Frontal cortex (tissue), 4 donors: ENCODE measurements around the gene SPARC. TPM values are rescaled to one million over a fixed set of nuclear protein-coding genes. Genes with fewer than 3 reads are reported as not detected.
"Not testable (repeated sequence)": the region's sequence is repeated elsewhere in the genome, so short reads cannot be mapped to it uniquely, and the experiment has no call there.

Experiments used
- DNase-seq, 2 donors: peaks; one replicate each; pipeline ENCODE4 v3.0.0; 2012; ENCODE audit warnings: low spot score in 2 of 2
- FAIRE-seq: peaks from 2 replicates; lab custom pipeline; 2012; peaks lifted over from hg19 to GRCh38; lab: Jason Lieb, UNC
- total RNA-seq: library from RNA; depleted of rRNA; stranded (reverse); fragments of >200 nt; gene quantifications from one replicate; pipeline ENCODE4 v1.2.3, GENCODE V29; 2014
- donor health status: control.
- donor health status: control.
- donor health status: control.

SPARC gene
- total RNA-seq, 1 donor from 2014 or later: 74.6 TPM

DNA sequence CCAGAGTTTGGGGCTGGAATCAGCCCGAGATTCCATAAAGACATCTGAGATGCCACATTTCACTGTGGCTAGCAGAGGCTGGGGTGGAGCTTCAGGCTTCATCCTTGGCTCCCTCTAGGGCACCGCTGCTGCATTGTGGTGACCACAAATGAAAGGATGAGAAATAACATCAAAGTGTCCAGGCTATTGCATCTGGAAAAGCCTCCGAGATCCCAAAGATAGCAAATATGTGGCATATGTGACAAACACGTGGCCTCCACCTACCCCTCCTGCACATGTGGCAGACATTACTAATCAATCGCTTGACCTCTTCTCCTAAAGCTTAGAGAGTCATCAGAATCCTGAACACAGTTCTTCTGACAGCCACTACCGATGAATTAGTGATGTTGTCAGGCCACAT lies 4.5 kb downstream of the SPARC start:
- FAIRE-seq (no peak), DNase-seq (no peak)

DNA sequence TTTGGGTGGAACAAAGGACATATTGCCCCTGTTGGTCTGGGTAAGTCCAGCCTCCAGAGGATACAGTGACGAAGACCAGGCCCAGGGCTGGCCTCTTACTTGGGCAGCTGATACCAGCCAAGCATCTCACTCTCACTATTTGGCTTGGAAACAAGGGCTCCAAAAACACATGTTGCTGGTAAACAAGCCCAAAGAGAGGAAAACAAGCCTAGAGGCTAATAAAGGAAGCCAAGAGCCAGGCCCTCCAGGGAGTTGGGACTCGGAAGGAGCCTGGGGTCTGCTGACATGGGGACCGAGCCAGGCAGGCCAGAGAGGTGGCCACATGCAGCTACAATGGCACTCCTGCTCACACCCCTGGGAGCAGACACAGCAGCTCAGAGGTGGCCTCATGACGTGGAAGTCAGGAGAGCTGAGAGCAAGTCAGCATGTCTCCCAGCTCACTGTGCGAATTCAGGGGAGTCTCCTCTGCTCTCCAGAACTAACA lies 5.7 kb downstream of the SPARC start:
- FAIRE-seq: no peak

DNA sequence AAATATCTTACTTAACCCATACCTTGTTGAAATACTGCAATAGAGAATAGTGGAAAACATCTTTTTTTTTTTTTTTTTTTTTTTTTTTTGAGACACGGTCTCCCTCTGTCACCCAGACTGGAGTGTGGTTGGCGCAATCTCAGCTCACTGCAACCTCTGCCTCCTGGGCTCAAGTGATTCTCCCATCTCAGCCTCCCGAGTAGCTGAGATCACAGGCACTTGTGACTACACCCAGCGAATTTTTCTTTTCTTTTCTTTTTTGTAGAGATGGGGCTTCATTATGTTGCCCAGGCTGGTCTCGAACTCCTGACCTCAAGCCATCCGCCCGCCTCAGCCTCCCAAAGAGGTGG lies 6.6 kb downstream of the SPARC start:
- FAIRE-seq: not testable (repeated sequence)

More for the DNA sequence above, 5.7 kb downstream of the SPARC start:
- DNase-seq: no peak

DNA sequence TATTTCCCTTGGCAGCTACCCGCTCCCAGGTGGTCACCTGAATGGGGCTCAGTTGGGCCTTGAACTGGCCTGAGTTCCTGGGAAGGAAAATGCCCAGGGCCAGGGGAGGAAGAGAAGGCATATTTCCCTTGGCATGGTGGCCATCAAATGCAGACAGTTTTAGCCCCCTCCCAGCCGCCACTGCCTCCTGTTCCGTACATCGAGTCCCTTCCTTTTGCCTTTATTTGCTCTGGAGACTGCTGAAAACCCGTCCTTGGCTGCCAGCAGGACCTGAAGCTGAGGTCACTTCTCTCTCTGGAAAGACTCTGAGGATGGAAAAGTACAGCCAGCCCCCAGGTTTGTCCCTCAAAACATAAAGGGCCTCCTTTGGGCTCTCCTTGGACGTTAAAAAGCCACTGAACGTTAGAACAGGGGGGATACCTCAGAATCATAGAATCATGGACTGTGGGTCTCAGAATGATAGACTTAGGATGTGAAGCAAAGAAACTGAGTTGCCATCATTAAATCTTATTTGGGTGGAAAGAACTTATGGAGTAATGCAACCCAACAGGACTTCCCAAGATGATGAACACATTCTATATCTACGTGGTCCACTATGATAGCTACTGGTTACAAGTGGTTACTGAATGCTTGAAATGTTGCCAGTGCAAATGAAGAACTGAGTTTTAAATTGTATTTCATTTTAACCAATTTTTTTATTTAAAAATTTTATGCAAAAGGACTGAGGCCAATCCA lies 7.1 kb downstream of the SPARC start:
- FAIRE-seq (no peak), DNase-seq (no peak)

More for the DNA sequence above, 6.6 kb downstream of the SPARC start:
- DNase-seq: not testable (repeated sequence)

DNA sequence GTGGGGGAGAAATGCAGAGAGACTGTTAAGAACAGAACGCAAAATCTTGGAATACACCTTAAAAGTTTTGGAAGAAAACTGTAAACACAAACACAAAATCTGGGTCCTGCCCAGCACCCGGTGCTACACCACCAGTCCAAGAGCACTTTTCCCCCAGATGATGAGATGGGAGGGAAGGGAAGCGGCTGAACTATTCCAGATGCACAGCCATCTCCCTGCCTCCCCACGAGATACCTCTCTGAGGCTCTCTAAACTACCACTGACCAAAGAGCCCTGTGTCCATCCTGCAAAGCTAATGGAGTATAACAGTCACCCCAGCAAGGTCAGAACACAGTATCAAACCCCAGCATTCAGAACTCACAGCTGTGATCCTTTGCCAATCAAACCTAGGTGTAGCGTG lies 8.0 kb downstream of the SPARC start:
- no peak for FAIRE-seq

DNA sequence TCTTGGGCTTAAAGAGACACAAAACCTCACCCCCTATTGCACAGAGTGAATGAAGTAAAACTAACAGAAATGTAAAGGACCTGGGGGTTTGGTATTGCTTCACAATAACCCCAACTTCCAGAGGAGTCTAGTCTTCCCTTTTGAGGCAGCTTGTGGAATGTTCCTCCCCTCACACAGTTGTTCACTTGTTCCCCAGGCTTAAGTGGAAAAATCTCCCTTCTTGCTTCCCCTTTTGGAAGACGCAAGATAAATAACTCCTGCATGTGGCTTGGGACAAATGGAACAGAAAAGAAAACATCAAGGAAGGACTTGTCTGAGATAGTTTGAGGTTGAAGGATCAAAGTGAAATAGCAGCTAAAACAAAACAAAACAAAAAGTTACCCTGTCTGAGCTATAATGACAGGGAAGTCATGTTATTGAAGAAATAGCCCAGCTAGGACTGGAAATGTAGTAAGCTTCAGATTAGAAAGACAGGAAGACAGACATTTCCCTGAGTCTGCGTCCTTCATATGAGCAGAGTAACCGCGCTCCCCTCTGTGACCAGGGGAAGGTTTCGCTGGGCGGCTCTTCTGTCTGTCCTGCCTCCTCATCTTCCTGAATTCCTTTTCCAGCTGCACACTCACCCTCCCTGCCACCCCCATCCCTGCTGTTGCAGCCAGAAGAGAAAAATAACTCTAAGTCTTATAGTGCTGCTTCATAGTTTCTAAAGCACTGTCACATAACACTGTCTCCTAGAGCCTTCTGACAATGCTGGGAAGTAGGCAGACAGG lies 8.8 kb downstream of the SPARC start:
- FAIRE-seq (no peak), DNase-seq (no peak)

More for the DNA sequence above, 8.0 kb downstream of the SPARC start:
- DNase-seq: no peak

DNA sequence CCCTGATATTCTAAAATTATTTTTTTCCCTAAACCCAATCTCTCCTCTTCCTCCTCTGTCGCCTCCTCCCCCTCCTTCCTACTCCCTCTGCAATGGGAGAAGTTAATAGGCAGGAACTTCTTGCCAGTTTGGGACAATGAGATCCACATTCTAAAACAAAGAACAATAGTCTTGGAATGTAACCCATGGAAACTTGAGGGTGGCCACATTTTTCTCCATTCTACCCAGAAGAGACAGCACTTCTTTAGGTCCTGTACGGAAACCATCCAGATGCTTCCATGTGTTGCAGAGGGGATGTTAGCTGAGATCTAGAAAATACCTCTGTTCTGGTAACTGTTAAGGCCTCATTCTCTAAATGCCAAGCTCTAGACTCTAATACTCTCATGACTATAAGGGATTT lies 10.0 kb downstream of the SPARC start:
- no peak for FAIRE-seq
- no peak for DNase-seq

DNA sequence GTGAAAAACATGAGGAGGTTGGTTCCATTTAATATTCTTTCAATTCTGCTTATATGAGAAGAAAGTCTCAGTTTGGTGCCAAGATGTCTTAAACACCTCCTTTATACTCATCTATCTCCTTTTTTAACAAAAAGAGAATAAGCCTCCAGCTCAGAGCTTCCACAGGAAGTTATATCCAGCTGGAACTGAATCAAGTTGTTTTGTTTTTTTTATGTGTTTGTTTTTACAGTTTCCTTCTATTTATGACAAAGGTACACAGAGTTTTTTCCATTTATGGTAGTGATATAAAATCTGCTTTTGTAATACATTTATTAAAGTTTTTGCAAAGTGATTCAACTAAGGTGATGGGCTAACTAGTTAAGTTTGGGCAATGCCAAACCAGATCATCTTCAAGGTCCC lies 10.4 kb downstream of the SPARC start:
- DNase-seq: no peak
- FAIRE-seq: no peak

DNA sequence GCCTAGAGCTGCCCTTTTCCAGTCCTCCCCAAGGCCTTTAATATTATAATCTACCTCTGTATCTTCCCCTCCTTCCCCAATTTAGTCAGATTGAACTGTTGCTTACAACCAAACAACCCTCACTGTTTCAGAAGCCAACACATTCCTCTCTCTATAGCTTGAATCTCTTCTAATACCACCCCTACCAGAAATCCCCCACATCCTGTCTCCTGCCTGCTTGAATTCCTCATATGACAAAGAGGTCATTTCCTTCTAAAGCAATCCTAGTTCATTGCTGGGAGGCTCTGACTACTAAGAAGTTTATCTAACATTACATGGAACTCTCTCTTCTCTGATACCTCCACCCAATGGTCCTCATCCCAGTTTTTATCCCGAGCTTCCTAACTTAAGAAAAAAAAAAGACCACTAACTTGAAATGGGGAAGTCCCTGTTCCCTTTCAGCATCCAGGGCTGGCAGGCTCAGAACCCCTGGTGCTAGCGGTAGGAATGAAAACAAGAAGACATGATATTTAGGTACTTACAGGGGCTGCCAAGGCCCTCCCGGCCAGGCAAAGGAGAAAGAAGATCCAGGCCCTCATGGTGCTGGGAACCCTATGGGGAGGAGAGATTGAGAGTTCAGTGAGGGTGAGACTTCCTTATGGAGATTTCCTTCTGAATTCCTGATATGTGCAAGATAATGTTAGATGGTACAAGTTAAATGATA lies 11.0 kb downstream of the SPARC start:
- no peak for FAIRE-seq
- no peak for DNase-seq

DNA sequence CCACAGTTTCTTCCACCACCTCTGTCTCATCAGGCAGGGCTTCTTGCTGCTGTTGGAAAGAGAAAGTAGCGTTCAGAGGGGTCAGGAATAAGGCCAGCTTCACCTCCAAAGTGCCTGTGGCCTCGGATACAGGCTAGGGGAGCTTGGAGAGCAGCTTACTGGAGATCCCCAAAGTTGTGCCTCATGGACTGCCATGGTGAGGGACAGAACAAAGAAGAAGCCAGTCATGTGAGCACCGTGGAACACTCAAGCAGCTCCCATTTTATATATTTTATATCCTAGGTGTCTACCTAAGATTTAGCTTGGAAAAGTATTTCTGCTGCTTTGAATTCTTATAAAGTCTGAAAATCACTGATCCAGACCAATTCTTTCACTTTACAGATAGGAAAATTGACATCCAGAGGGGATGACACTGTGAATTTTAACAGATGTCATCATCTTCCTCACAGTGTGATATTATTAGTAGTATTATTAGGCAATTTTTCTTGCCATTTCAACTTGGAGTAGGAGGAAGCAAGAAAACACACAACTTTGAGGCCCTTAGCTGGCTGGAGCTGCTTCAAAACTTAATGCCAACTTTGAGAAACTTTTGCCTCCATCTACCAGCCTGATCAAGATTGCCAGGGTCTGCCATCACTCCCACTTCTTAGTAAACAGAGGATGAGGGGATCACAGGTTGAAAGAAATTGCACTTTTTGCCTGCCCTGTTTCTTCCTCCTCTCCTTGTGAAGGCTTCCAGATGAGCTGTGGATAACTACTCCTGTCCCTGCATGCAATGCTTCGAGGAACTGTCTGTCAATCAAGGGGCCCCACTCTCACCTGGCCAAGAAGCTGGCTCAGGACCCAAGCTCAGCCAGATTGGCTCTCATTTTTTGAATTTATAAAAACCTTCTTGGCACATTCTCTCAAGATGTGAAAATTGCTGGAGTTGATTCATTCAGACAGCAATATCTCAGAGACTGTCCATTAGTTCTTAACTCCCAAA lies 11.8 kb downstream of the SPARC start:
- no peak for FAIRE-seq
- no peak for DNase-seq

DNA sequence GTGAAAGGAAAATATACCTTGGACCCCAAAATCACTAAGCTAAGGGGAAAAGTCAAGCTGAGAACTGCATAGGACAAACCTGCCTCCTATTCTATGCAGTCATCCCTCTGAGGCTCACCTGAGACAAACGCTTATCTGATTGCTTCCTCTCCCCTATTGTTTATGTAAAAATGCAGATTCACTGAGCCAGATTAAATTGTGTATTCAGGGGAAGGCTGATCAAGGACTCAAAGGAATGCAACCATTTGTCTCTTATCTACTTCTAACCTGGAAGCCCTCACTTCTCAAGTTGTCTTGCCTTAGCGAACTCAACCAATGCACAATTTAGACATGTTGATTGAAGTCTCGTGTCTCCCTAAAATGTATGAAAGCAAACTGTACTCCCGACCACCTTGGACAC lies 13.3 kb downstream of the SPARC start:
- no peak for DNase-seq
- no peak for FAIRE-seq

DNA sequence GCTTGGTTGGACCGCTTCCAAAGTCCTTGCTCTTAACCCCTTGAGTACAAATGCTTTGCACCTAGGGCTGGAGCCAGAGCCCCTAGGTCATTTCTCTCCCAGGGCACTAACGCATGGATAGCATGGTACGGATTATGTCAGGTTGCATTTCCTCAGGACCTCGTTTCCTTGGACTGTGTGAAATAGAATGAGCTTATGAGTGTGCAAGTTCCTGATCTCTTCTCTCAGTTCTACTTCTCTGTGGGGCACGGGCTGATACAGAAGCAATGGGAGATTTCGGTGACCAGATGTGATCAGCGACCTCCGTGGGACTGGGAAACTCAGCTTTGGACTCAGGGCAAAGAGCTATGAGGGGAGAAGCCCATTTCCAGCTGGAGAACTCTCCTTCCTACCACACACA lies 14.2 kb downstream of the SPARC start:
- FAIRE-seq: no peak

DNA sequence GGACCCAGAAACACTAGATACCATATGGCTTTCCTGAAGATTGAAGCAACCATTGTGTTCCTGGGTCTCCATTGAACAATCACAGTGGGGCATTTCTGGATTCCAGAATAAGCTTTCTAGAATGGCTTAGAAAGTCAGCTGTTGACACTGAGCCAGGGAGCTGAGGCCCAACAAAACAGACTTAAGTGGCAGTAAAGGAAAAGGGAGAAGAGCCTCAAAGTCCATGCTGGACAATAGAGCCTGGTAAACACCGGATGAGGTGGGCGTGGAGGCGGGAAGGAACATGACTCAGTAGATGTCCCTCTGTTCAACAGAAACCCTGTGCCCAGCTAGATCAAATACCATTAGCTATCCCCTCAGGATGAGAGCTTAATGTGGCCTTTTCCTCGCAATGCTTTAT lies 14.8 kb downstream of the SPARC start:
- no peak for FAIRE-seq
- no peak for DNase-seq

More for the DNA sequence above, 14.2 kb downstream of the SPARC start:
- DNase-seq: no peak

DNA sequence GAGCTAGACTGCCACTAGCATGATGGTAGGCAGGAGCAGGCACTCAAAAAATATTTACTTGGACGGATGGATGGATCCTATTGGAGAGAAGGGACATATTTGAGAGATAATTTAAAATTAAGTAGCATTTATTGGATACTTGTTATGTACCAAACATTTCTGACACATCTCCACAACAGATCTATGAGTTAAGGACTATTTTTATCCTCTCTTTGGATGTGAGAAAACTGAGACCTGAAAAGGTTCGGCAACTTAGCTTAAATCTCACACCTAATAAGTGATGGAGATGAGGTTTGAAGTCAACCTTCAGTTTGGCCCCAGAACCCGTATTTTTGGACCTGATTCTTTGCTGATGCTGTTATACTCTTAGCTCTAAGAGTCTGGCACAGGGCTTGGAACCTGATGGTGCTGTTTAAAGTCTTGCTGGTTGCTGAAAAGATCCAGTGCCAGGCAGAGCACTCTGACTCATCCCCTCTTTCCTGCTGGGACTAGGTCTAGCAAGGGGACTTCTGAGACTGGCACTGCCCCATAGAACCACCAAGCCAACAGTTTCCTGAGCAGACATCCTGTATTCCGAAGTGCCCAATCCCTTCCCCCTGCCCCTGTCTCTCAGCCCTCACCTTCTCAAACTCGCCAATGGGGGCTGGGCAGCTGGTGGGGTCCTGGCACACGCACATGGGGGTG lies 15.6 kb downstream of the SPARC start:
- DNase-seq: no peak
- FAIRE-seq: no peak

DNA sequence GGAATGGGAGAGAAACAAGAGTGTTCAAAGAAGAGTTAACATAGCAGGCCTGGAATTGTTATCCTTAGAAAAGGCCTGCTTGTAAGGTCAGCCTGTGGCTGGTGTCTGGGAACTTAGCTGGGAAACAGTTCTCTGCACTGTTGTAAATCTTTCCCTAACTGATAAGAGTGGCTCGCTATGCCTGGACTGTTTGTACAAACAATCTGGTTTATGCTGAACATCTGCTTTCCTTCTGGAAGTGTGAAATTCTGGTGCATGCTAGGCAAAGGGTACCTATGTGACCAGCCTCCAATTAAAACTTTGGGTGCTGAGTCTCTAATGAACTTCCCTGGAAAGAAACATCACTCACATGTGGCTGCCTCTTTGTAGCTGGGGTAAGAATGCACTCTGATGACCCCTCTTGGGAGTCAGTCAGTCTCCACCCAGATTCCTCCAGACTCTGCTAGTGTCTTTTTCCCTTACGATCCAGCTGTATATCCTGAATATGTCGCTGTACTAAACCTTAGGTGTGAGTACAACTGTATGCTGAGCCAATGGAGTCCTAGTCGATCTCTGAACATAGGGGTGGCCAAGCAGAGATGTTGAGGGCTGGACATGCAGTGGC lies 16.5 kb downstream of the SPARC start:
- DNase-seq (no peak), FAIRE-seq (no peak)

DNA sequence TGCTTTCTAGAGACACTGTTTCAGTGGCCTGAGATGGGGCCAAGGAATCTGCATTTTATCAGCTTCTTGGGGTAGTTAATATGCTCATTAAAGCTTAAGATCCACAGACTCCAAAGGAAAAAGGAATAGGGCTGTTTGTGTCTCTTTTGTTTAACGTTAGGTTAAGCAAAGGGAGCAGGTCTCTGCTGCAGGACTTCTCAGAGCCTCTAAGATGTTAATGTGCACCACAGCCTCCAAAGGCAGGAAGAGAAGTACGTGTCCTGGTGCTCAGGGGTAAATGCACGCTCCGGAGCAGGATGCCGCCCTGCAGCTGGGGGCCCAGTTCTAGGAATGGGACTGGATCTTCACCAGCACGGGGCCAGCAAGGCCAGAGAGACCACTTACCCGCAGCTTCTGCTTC lies 19.6 kb downstream of the SPARC start:
- FAIRE-seq (no peak), DNase-seq (no peak)

DNA sequence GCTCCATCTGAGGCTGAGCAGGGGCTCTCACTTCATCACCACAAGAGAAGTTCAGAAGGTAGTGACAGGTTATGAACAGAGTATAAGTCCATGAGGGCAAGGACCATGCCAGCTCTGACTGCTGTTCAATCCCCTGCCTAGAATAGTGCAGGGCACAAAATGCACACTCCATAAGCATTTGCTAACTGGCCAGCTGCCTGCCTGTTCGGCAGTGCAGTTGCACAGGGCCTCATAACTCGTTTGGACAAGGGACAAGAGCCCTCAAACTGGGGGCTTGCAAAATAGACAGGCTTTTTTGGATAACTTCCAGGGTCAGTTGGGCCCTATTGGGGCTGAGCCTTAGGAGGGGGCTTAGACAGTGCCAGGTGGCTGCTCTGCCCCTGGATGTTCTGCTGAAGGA lies 21.1 kb downstream of the SPARC start:
- FAIRE-seq (no peak), DNase-seq (no peak)

DNA sequence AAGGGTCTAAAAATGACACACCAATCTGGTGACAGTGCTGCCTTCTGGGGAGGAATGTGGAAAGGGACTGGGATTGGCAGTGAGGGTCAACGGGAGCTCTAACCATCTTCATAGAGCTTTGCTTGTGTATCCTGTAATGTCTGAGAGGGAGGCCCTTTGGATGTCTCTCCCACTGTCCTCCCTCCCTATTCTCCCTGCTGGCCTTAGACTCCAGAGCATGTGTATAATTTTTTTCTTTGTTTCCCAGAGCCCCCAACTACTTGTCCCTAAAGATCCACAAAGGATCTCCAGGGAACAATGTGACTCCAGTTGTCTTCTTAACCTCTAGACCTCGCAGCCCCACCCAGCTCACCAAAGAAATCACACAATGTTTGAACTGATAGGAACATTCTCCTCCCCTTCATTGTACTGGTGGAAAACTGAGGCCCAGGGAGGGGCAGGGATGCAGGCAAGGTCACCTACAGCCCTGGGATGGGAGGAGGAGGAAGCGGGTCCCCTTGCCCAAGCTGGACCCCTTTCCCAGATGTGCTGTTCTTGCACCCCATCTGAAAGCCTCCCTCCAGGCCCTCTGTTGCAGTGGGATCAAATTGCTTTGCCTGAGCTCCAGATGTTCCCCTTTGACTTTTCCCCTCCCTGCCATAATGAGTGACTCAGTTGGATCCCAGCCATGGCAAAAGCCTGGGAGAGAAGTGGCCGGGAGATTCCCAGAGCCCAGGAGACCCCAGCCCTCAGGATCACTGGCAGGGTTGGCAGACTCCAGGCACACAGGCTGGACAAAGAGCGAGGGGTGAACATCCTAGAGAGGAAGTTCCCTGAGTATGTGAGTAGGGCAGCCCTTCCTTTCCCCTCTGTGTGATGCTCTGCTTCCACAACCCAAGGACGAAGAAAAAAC lies 21.8 kb downstream of the SPARC start:
- DNase-seq (no peak), FAIRE-seq (no peak)
